GM23338 (cell line): ENCODE measurements around the gene CCDC149. TPM values are rescaled to one million over a fixed set of nuclear protein-coding genes. Genes with fewer than 3 reads are reported as not detected.

Experiments used
- ATAC-seq: fragments of 200-7000 bp; cut with Tn5 transposase; 3 replicates; pipeline ENCODE4 v1.9.1; 2020
- DNase-seq: peaks from one replicate; pipeline ENCODE4 v3.0.0-alpha.2; 2015; ENCODE audit warnings: low spot score
- H2AFZ ChIP-seq: fragments of 200-600 bp; sonication (generic); 2 replicates; pipeline ENCODE4 v1.8.0; 2016; ENCODE audit warnings: antibody characterized with exemption, mild to moderate bottlenecking, moderate library complexity
- H3F3A ChIP-seq: fragments of 200-600 bp; sonication (generic); replicated peaks from 2 replicates; pipeline ENCODE4 v1.8.0; 2017; ENCODE audit warnings: antibody characterized with exemption, mixed run types, low read depth
- H3K27ac ChIP-seq: fragments of 200-600 bp; sonication (generic); 2 replicates; pipeline ENCODE4 v1.6.1; 2016; ENCODE audit warnings: low read depth
- H3K27me3 ChIP-seq: fragments of 200-600 bp; sonication (generic); 2 replicates; pipeline ENCODE4 v1.8.0; 2016; ENCODE audit warnings: mild to moderate bottlenecking, mixed run types, moderate library complexity; ENCODE audit not compliant: insufficient read depth
- H3K36me3 ChIP-seq: fragments of 200-600 bp; sonication (generic); 2 replicates; pipeline ENCODE4 v1.8.0; 2016; ENCODE audit warnings: mild to moderate bottlenecking; ENCODE audit not compliant: insufficient read depth
- H3K4me1 ChIP-seq: fragments of 200-600 bp; sonication (generic); 2 replicates; pipeline ENCODE4 v1.8.0; 2016; ENCODE audit warnings: mild to moderate bottlenecking, moderate library complexity; ENCODE audit not compliant: insufficient read depth
- H3K4me2 ChIP-seq: fragments of 200-600 bp; sonication (generic); 2 replicates; pipeline ENCODE4 v1.7.1; 2017; ENCODE audit warnings: mixed run types
- H3K4me3 ChIP-seq: fragments of 200-600 bp; sonication (generic); 2 replicates; pipeline ENCODE4 v1.6.1; 2016; ENCODE audit warnings: mixed run types
- H3K79me2 ChIP-seq: fragments of 200-600 bp; sonication (generic); replicated peaks from 2 replicates; pipeline ENCODE4 v1.8.0; 2017; ENCODE audit warnings: mild to moderate bottlenecking; ENCODE audit not compliant: insufficient read depth
- H3K9me2 ChIP-seq: fragments of 200-600 bp; sonication (generic); 2 replicates; pipeline ENCODE4 v1.8.0; 2017; ENCODE audit not compliant: insufficient read depth
- H4K20me1 ChIP-seq: fragments of 200-600 bp; sonication (generic); replicated peaks from 2 replicates; pipeline ENCODE4 v1.8.0; 2017; ENCODE audit warnings: mild to moderate bottlenecking; ENCODE audit not compliant: insufficient read depth
- H3K27ac Mint-ChIP-seq: 2 replicates; pipeline ENCODE4 v1.8.0; 2020; ENCODE audit warnings: inconsistent platforms, mild to moderate bottlenecking, moderate library complexity, mixed read lengths
- H3K27me3 Mint-ChIP-seq: 3 replicates; pipeline ENCODE4 v1.8.0; 2022; ENCODE audit warnings: low read depth, mild to moderate bottlenecking, moderate library complexity, mixed read lengths, inconsistent platforms; ENCODE audit not compliant: insufficient read depth, poor library complexity
- H3K36me3 Mint-ChIP-seq: 3 replicates; pipeline ENCODE4 v1.8.0; 2021; ENCODE audit warnings: low read depth, mild to moderate bottlenecking, inconsistent platforms, moderate library complexity, mixed read lengths
- H3K4me1 Mint-ChIP-seq: 3 replicates; pipeline ENCODE4 v1.8.0; 2020; ENCODE audit warnings: mild to moderate bottlenecking, inconsistent platforms, mixed read lengths
- H3K4me3 Mint-ChIP-seq: 3 replicates; pipeline ENCODE4 v1.8.0; 2021; ENCODE audit warnings: moderate library complexity, mild to moderate bottlenecking, inconsistent platforms, mixed read lengths
- H3K9me3 Mint-ChIP-seq: 3 replicates; pipeline ENCODE4 v1.8.0; 2020; ENCODE audit warnings: moderate library complexity, mild to moderate bottlenecking, inconsistent platforms, mixed read lengths
- CREB1 ChIP-seq: fragments of 250-450 bp; sonication (Bioruptor Pico); IDR thresholded peaks from 2 replicates; pipeline ENCODE4 v1.5.0; 2020; ENCODE audit warnings: low read depth, mild to moderate bottlenecking, moderate library complexity
- CTCF ChIP-seq, 2 experiments: fragments of 200-600 bp in 1 of 2; sonication (generic) in 1 of 2; conservative IDR thresholded peaks; 2 replicates each; pipeline versions ENCODE4 v1.5.1 to v1.6.1; 2016 to 2017; ENCODE audit warnings: antibody characterized with exemption in 2 of 2, low read depth in 2 of 2, mild to moderate bottlenecking in 2 of 2, moderate library complexity in 1 of 2
- ETS1 ChIP-seq: IDR thresholded peaks from 2 replicates; pipeline ENCODE4 v1.6.1; 2016; ENCODE audit warnings: antibody characterized with exemption
- EZH2 ChIP-seq: fragments of 200-600 bp; sonication (generic); IDR thresholded peaks from one replicate; pipeline ENCODE4 v1.8.0; 2017; ENCODE audit warnings: antibody characterized with exemption, mild to moderate bottlenecking, low read depth; ENCODE audit not compliant: unreplicated experiment
- EZH2phosphoT487 ChIP-seq: fragments of 200-600 bp; sonication (generic); IDR thresholded peaks from one replicate; pipeline ENCODE4 v1.8.1; 2018; ENCODE audit warnings: antibody characterized with exemption; ENCODE audit not compliant: unreplicated experiment
- JUNB ChIP-seq: IDR thresholded peaks from one replicate; pipeline ENCODE4 v1.6.1; 2016; ENCODE audit warnings: antibody characterized with exemption; ENCODE audit not compliant: unreplicated experiment
- NANOG ChIP-seq: IDR thresholded peaks from 2 replicates; pipeline ENCODE4 v1.6.1; 2016; ENCODE audit warnings: antibody characterized with exemption, borderline replicate concordance
- POLR2AphosphoS5 ChIP-seq: IDR thresholded peaks from 2 replicates; pipeline ENCODE4 v1.6.1; 2016; ENCODE audit warnings: antibody characterized with exemption, low read depth
- REST ChIP-seq: IDR thresholded peaks from one replicate; pipeline ENCODE4 v1.6.1; 2018; ENCODE audit warnings: antibody characterized with exemption; ENCODE audit not compliant: unreplicated experiment
- STAT1 ChIP-seq: IDR thresholded peaks from one replicate; pipeline ENCODE4 v1.6.1; 2016; ENCODE audit warnings: antibody characterized with exemption; ENCODE audit not compliant: unreplicated experiment
- ZNF114 ChIP-seq: fragments of 250-450 bp; sonication (Bioruptor Pico); IDR thresholded peaks from 2 replicates; pipeline ENCODE4 v1.5.0; 2020; ENCODE audit warnings: mild to moderate bottlenecking, moderate library complexity
- ZNF331 ChIP-seq: fragments of 250-450 bp; sonication (Bioruptor Pico); IDR thresholded peaks from 2 replicates; pipeline ENCODE4 v1.5.0; 2020; ENCODE audit warnings: low read depth, mild to moderate bottlenecking, moderate library complexity
- ZNF462 ChIP-seq: fragments of 250-450 bp; sonication (Bioruptor Pico); IDR thresholded peaks from 2 replicates; pipeline ENCODE4 v1.5.0; 2020; ENCODE audit warnings: mild to moderate bottlenecking, moderate library complexity
- polyA plus RNA-seq: library from polyadenylated mRNA; unstranded; fragments of >200 nt; fragmentation: Nextera tagmentation; extraction: Ambion mirVana; gene quantifications from 2 replicates; pipeline ENCODE4 v1.2.1, GENCODE V29; 2016
- total RNA-seq: library from RNA; depleted of rRNA; stranded (reverse); fragments of >200 nt; shearing (Covaris generic); gene quantifications from 2 replicates; pipeline ENCODE4 v1.2.3, GENCODE V29; 2014

The CCDC149 gene
- total and polyA plus RNA-seq, 2 experiments from 2014 or later = 2.6 to 6.4 TPM

GRCh38 chr4:24769571-24769970, 143.3 kb downstream of the CCDC149 start:
- H3K79me2 ChIP-seq = no peaks in the 10 kb centered on the region
- H3K9me3 Mint-ChIP-seq = no peaks in the 10 kb centered on the region
- no peak overlapping the region for H3K4me3 ChIP-seq
- H3K27ac ChIP-seq = no peak overlapping the region
- peaks cover 14% of the 10 kb centered on the region for H3K4me1 Mint-ChIP-seq
- H3K36me3 Mint-ChIP-seq = no peaks in the 10 kb centered on the region; the same call in 2 of the 3 replicates
- H3K36me3 ChIP-seq = no peaks in the 10 kb centered on the region
- no peak overlapping the region for H3K4me3 Mint-ChIP-seq
- no peaks in the 10 kb centered on the region for H4K20me1 ChIP-seq
- DNase-seq (no peak), ATAC-seq (no peak)
- peaks cover 17% of the 10 kb centered on the region for H3K9me2 ChIP-seq
- H3K4me1 ChIP-seq = no peaks in the 10 kb centered on the region
- no peaks in the 10 kb centered on the region for H3K27me3 ChIP-seq
- H3K27ac Mint-ChIP-seq = no peak overlapping the region
- 0 out of 2 replicates have a peak, but pooled peaks cover 3% of the 10 kb centered on the region for H3F3A ChIP-seq
- no peak overlapping the region for H3K4me2 ChIP-seq
- H3K27me3 Mint-ChIP-seq = peaks cover 2% of the 10 kb centered on the region
- peak overlapping the region; percentile 59; the same call in 1 of the 2 replicates for H2AFZ ChIP-seq
- TF ChIP-seq CREB1 (no peak), JUNB (no peak), EZH2phosphoT487 (no peak), CTCF (conservative IDR thresholded peaks at IDR 0.05; ENCODE audit: low read depth in 2 of 2) (no peak), NANOG (no peak), REST (no peak), ETS1 (no peak), ZNF462 (no peak), STAT1 (no peak), ZNF114 (no peak), ZNF331 (CRISPR knock-in tag) (no peak), EZH2 (no peak), POLR2AphosphoS5 (no peak)
